GM12878 (cell line): ENCODE measurements around the gene ULBP3. TPM values are rescaled to one million over a fixed set of nuclear protein-coding genes. Genes with fewer than 3 reads are reported as not detected.

Experiments
- EGR1 ChIP-seq, 2 experiments: IDR thresholded peaks; 1 replicate in 1 of 2; 2 replicates in 1 of 2; pipeline ENCODE4 v1.6.1; 2011 to 2012; ENCODE audit warnings: low read depth in 2 of 2, low read length in 2 of 2, borderline replicate concordance in 1 of 2, mild to moderate bottlenecking in 1 of 2, moderate library complexity in 1 of 2
- polyA plus RNA-seq, 11 experiments: library from polyadenylated mRNA; depleted of rRNA in 4 of 11; unstranded in 6 of 11; stranded (reverse) in 5 of 11; fragments of >200 nt; fragmentation: Nextera tagmentation in 4 of 11; fragmentation: Illumina TruSeq in 1 of 11; extraction: Ambion mirVana in 4 of 11; extraction: Trizol in 1 of 11; gene quantifications; 1 replicate in 1 of 11; 2 replicates in 10 of 11; pipeline versions ENCODE4 v1.2.1 to v1.2.3, GENCODE V29; 2011 to 2016; ENCODE audit warnings: inconsistent platforms in 2 of 11, missing spikeins in 2 of 11, low read depth in 1 of 11
- total RNA-seq, 4 experiments: library from RNA; depleted of rRNA in 3 of 4; stranded (reverse); fragments of >200 nt in 3 of 4; fragmentation: Illumina TruSeq in 1 of 4; extraction: Trizol in 1 of 4; gene quantifications; 2 replicates each; pipeline versions ENCODE4 v1.2.1 to v1.2.3, GENCODE V29; 2013 to 2021
- TF ChIP-seq, protein P1 (sequence below): fragments of 450-650 bp; IDR thresholded peaks from 2 replicates; pipeline ENCODE4 v1.6.1; 2017; ENCODE audit warnings: mild to moderate bottlenecking, low read depth, inconsistent platforms; ENCODE audit not compliant: poor library complexity, severe bottlenecking
- TF ChIP-seq, protein P2 (sequence below): IDR thresholded peaks from 2 replicates; pipeline ENCODE4 v1.6.1; 2011; ENCODE audit warnings: low read depth, low read length, improper control_type of control experiment, borderline replicate concordance
- TF ChIP-seq, protein P3 (sequence below): IDR thresholded peaks from 2 replicates; pipeline ENCODE4 v1.6.1; 2012; ENCODE audit warnings: improper control_type of control experiment, low read depth, low read length; ENCODE audit not compliant: insufficient replicate concordance

The ULBP3 gene
- total and polyA plus RNA-seq, 10 of the 15 experiments (the other 5 are each of a cell fraction or from before 2014, with no cell fraction given), result 0.08 to 0.16 TPM; not detected in 8

DNA sequence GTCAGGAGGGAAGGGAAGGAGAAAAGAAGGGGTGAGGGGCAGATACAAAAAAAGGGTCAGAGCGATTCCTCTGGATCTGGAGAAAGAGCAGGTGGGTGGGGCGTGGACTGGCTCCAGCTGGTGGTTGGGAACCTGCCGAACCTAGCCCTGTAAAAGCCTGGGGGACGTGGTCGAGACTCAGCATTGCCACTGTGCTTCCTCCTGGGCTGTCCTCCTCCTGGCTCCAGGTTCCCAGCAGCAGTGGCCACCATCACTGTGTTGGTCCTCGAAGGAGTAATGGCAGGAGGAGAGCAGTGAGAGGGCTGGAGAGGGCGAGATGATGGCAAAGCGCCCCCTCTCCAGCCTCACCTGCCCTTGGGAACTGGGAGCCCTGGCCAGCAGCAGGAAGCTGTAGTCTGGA, 40.1 kb downstream of the ULBP3 start (continued):
- TF ChIP-seq, protein P1, sequence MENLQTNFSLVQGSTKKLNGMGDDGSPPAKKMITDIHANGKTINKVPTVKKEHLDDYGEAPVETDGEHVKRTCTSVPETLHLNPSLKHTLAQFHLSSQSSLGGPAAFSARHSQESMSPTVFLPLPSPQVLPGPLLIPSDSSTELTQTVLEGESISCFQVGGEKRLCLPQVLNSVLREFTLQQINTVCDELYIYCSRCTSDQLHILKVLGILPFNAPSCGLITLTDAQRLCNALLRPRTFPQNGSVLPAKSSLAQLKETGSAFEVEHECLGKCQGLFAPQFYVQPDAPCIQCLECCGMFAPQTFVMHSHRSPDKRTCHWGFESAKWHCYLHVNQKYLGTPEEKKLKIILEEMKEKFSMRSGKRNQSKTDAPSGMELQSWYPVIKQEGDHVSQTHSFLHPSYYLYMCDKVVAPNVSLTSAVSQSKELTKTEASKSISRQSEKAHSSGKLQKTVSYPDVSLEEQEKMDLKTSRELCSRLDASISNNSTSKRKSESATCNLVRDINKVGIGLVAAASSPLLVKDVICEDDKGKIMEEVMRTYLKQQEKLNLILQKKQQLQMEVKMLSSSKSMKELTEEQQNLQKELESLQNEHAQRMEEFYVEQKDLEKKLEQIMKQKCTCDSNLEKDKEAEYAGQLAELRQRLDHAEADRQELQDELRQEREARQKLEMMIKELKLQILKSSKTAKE, result no peak
- TF ChIP-seq, protein P2, sequence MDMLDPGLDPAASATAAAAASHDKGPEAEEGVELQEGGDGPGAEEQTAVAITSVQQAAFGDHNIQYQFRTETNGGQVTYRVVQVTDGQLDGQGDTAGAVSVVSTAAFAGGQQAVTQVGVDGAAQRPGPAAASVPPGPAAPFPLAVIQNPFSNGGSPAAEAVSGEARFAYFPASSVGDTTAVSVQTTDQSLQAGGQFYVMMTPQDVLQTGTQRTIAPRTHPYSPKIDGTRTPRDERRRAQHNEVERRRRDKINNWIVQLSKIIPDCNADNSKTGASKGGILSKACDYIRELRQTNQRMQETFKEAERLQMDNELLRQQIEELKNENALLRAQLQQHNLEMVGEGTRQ, result no peak
- TF ChIP-seq, protein P3, sequence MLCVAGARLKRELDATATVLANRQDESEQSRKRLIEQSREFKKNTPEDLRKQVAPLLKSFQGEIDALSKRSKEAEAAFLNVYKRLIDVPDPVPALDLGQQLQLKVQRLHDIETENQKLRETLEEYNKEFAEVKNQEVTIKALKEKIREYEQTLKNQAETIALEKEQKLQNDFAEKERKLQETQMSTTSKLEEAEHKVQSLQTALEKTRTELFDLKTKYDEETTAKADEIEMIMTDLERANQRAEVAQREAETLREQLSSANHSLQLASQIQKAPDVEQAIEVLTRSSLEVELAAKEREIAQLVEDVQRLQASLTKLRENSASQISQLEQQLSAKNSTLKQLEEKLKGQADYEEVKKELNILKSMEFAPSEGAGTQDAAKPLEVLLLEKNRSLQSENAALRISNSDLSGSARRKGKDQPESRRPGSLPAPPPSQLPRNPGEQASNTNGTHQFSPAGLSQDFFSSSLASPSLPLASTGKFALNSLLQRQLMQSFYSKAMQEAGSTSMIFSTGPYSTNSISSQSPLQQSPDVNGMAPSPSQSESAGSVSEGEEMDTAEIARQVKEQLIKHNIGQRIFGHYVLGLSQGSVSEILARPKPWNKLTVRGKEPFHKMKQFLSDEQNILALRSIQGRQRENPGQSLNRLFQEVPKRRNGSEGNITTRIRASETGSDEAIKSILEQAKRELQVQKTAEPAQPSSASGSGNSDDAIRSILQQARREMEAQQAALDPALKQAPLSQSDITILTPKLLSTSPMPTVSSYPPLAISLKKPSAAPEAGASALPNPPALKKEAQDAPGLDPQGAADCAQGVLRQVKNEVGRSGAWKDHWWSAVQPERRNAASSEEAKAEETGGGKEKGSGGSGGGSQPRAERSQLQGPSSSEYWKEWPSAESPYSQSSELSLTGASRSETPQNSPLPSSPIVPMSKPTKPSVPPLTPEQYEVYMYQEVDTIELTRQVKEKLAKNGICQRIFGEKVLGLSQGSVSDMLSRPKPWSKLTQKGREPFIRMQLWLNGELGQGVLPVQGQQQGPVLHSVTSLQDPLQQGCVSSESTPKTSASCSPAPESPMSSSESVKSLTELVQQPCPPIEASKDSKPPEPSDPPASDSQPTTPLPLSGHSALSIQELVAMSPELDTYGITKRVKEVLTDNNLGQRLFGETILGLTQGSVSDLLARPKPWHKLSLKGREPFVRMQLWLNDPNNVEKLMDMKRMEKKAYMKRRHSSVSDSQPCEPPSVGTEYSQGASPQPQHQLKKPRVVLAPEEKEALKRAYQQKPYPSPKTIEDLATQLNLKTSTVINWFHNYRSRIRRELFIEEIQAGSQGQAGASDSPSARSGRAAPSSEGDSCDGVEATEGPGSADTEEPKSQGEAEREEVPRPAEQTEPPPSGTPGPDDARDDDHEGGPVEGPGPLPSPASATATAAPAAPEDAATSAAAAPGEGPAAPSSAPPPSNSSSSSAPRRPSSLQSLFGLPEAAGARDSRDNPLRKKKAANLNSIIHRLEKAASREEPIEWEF, result no peak
- TF ChIP-seq EGR1 (IDR thresholded peaks at IDR 0.05; ENCODE audit: borderline replicate concordance in 1 of 2, low read depth in 2 of 2, low read length in 2 of 2), result no peak
